GM19193 (cell line): ENCODE results near the gene ATP5PO.

ENCODE experiments used
- POLR2A ChIP-seq: IDR thresholded peaks from 4 replicates; pipeline ENCODE4 v1.6.1; 2011; ENCODE audit not compliant: insufficient read depth, insufficient read length; ENCODE audit errors: extremely low read depth

ATP5PO gene

DNA sequence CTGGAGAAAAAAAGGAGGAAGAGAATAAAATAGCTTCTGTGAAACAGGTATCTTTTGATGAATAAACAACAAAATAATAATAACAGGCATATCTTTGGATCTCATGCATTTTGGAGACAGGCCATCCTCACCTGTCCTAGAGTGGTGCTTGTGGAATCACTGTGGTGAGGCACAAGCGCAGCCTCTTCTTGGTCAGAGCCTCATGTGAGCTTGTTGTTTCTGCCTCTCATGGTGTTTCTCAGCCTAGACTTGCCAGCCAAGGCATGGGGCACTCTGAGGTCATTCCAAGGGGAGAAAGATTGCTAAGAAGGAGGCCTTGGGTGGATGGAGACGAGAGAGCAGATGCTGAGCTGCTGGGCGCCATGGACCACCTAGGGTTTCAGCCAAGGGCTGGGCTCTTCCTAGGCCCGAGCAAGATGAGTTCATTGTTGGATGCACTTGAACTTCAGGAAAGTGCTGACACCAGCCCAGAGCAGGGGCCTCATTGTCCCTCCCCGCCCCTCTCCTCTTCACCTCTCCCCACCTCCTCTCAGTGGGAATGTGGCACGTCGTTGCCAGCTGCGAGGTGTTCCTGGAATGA, 49.5 kb downstream of the ATP5PO start:
- TF ChIP-seq POLR2A: no peak

- TF ChIP-seq POLR2A: no peak
These were observed 50.4 kb downstream of the ATP5PO start for GRCh38 chr21:33865176-33865575.

DNA sequence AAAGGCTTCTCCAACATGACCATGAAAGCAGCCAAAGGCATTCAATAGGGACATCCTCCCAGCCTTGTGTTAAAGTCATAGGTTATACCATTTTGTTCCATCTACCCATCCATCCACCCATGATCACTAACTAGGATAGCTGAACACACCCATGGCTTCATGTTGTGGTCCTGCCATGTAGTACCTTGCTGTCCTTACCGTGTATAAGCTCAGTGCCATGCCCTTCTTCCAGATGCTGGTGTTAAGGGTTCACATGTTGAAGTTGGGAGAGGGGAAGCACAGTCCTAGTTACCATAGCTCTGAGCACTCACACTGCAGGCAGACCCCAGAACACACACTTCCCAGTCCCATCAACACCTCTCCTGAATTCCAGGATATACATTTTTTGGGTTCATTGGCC, 51.5 kb downstream of the ATP5PO start:
- TF ChIP-seq POLR2A: no peak

DNA sequence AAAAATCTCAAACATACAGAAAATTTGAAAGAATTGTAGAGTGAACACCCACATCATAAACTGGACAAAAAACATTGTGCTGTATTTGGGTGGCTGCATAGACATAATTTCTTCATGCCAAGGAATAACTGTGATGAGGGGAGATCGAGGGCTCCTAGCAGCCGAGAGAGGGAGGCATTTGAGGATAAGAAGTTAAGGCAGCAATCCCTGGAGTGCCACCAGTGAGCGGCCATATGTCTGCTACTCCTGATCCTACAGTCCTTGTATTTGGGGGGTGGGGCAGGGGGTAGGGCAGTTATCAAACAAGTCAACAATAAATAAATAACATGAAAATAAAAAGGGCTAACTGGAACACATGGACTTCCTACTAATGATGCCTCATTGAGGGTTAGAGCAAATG, 54.5 kb downstream of the ATP5PO start:
- TF ChIP-seq POLR2A: no peak

DNA sequence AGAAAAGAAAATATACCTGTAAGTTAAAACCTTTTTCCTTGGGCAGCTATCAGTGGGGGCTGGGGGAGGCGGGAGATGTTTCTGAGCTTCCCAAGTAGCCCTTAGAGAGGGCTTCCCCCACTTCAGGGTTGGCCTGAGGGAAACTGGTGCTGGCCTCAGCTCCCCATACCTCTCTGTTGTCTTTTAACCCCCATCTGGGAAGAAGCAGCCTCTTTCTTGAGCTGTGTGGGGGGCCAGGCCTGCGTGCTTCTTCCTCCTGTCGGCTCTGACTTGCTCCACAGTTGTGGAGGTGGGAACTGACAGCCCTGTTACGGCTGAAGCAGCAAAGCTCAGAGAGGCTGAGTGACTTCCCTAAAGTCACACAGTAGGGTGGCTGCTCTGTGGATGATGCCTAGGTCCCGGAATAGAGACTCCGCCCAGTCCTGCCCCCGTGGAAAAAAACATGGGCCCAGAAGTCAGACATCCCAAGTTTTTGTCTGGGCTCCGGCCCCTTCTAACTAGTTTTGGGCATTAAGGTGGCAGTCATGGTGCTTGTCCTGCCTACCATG, 55.2 kb downstream of the ATP5PO start:
- TF ChIP-seq POLR2A: no peak

GRCh38 chr21:33859373-33860102, 56.1 kb downstream of the ATP5PO start:
- TF ChIP-seq POLR2A: no peak

- no peak for TF ChIP-seq POLR2A
These were observed 56.8 kb downstream of the ATP5PO start for GRCh38 chr21:33858667-33859372.

GRCh38 chr21:33857846-33858666, 57.5 kb downstream of the ATP5PO start:
- no peak for TF ChIP-seq POLR2A

- TF ChIP-seq POLR2A: no peak
These were observed 58.6 kb downstream of the ATP5PO start for GRCh38 chr21:33856893-33857527.

GRCh38 chr21:33855190-33855589, 60.4 kb downstream of the ATP5PO start:
- no peak for TF ChIP-seq POLR2A

DNA sequence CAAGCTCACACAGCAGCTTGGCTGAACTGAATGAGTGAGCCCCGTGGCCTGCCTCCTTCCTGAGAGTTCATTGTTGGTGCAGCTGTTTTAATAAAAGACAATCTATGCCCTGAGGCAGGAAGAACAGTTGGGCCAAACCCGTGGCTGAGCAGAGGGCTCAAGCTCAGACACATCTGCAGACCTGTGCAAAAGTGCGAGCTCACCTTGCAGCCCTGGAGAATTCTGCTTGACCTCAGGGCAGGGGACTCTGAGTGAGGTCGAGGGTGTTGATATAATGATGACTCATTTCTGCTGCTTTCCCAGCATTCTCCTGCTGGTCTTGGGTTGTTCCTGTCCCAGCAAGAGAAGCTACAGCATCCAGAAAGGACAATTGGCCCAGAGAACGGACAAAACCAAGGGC, 61.0 kb downstream of the ATP5PO start:
- TF ChIP-seq POLR2A: no peak
